NCI-H345 treated with DMSO at 0.1 percent for 48 hours (cell line): Measurements from ENCODE around the gene RIMBP2.
"Not testable (repeated sequence)": the region's sequence is repeated elsewhere in the genome, so short reads cannot be mapped to it uniquely, and the experiment has no call there.

Source experiments
- DNase-seq: peaks from one replicate; lab custom pipeline; 2025; ENCODE audit not compliant: unreplicated experiment; lab: John Stamatoyannopoulos, UW

Gene RIMBP2, protein sequence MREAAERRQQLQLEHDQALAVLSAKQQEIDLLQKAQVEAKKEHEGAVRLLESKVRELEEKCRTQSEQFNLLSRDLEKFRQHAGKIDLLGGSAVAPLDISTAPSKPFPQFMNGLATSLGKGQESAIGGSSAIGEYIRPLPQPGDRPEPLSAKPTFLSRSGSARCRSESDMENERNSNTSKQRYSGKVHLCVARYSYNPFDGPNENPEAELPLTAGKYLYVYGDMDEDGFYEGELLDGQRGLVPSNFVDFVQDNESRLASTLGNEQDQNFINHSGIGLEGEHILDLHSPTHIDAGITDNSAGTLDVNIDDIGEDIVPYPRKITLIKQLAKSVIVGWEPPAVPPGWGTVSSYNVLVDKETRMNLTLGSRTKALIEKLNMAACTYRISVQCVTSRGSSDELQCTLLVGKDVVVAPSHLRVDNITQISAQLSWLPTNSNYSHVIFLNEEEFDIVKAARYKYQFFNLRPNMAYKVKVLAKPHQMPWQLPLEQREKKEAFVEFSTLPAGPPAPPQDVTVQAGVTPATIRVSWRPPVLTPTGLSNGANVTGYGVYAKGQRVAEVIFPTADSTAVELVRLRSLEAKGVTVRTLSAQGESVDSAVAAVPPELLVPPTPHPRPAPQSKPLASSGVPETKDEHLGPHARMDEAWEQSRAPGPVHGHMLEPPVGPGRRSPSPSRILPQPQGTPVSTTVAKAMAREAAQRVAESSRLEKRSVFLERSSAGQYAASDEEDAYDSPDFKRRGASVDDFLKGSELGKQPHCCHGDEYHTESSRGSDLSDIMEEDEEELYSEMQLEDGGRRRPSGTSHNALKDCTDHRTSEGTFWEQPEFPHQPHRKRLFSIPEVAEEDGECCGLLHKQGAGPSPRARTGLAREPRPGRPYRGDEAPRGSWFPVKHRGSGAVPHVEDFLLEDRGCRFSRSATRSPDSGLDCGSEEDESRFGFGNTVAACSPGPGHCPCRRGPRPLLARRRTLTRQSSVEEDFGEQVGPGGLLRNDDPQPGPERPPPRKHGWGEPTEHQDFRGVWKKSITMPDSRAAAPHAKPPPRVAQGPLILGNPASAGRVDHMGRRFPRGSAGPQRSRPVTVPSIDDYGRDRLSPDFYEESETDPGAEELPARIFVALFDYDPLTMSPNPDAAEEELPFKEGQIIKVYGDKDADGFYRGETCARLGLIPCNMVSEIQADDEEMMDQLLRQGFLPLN (N-terminal part only)

DNA sequence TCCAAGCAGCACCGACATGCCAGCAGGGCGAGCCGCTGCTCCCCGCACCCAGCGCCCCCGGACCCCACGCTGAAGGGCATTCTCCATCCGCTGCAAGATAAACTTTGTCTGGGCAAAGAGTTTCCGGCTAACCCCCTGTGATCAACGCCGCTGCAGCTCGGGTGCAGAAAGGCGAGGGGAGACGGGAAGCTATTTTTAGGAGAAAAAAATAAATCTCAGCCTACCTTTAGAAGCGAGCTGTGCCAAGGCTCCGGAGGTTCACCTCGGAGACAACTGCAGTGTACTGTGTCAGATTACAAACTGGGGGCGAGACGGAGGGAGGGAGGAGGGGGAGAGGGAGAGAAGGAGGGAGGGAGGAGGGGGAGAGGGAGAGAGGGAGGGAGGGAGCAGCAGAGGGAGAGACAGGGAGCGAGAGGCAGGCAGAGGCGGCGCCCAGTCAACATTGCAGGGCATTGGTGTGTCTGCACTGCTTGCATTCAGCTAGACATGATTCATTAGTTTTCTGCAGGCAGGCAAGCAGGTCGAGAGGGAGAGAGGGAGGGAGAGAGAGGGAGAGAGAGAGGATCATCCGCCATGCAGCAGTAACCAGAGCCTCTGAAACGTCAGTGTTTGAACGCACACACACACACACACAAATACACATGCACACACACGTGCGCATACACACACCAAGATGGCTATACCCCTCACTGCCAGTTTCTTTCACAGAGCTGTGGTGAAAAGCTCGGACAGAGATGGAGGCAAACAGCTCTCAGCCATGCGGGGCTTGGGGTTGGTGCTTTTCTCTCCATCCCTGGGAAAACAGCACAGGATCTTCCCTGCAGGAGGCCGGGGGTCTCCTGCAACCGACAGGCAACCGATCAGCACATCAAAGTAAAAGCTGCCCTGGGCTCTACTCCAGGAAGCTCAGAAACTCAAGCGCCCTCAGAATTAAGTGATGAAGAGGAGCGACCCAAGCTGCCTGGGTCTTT, at the start of gene RIMBP2:
Gene RIMBP2 (minus strand): TSS at position 302 of the 971 bp plus-strand sequence. CDS start 237,286 bp downstream, outside the sequence.
- peak; percentile 33 for DNase-seq

DNA sequence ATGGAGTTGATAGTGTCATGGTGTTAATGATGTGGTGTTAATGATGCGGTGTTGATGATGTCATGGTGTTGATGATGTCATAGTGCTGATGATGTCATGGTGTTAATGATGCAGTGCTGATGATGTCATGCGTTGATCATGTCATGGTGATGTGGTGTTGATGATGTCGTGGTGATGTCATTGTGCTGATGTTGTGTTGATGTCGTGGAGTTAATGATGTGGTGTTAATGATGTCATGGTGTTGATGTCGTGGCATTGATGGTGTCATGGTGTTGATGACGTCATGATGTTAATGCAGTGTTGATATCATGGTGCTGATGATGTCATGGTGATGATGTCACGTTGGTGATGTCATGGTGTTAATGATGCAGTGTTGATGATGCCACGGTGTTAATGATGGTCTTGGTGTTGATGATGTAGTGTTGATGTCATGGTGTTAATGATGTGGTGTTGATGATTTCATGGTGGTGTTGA, 49.1 kb upstream of the RIMBP2 start:
- no peak for DNase-seq

DNA sequence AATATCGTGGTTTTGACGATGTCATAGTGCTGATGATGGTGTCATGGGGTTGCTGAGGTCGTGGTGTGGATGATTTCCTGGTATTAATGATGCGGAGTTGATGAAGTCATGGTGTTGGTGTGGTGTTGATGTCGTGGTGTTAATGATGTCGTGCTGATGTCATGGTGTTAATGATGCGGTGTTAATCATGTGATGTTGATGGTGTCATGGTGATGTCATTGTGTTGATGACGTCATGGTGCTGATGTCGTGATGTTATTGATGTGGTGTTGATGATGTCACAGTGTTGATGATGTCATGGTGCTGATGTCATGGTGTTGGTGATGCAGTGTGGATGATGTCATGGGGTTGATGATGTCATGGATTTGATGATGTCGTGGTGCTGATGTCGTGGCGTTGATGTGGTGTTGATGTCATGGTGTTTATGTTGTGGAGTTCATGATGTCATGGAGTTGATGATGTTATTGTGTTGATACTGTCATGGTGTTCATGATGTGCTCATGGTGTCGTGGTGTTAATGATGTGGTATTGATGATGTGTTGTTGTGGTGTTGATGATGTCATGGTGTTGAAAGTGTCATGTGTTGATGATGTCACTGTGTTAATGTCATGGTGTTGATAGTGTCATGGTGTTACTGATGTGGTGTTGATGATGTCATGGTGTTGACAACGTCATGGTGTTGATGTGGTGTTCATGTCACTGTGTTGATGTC, 48.5 kb upstream of the RIMBP2 start:
- DNase-seq = no peak

DNA sequence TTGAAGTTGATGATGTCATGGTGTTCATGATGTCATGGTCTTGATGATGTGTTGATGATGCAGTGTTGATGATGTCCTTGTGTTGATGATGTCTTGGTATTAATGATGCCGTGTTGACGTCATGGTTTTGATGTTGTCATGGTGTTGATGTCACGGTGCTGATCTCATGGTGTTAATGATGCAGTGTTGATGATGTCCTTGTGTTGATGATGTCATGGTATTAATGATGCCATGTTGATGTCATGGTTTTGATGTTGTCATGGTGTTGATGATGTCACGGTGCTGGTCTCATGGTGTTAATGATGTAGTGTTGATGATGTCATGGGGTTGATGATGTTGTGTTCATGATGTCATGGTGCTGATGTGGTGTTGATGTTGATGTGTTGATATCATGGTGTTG, 48.0 kb upstream of the RIMBP2 start:
- DNase-seq = no peak

DNA sequence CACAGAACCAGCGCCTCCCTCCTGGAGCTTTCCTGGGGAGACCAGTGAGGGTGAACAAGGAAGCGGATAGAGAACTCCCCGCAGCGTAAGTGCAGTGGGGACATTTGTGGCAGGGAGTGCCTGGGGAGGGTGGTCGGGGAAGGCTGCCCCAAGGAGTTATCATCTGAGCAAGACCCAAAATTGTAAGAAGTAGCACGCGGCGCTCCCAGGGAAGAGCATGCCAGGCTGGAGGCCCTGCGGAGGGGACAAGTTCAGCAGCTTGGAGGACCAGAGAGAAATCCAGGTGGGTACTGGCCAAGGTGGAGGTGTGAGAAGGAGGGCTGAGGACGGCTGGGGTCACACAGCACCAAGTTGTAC, 46.2 kb upstream of the RIMBP2 start:
- DNase-seq = no peak

DNA sequence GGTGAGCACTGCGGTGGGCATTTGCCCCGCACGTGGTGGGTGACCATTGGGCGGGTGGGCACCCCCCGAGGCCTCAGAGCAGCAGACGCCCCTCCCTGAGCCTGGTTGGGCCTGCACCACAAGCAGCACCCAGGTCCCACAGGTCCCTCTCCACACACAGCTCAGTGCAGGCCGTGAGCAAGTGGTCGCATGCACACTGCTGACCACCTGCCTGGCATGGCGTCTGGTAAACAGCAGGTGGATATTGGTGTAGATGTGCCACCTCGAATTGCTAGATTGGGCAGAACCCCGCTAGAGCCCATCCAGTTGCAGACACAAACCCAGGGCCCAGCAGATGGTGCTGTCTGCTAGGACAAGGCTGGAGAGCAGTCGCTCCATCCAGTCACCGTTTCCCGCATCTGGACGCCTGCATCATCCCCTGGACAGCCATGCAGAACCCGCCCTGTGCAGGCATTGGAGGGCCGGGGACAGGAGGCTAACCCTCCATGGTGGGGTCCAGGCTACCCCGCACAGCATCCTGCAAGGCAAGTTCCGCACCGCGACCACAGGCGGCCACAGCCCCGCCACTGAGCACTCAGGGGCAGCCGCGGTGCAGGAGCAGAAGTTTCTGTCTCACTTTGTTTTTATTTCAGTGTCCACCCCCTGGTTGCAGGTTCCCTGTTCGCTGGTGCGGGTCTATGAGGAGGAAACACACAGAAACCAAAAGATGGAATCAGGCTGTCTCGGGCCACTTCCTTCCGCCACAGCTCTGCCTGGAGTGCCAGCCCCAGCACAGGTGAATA, 45.6 kb upstream of the RIMBP2 start:
- DNase-seq = no peak

DNA sequence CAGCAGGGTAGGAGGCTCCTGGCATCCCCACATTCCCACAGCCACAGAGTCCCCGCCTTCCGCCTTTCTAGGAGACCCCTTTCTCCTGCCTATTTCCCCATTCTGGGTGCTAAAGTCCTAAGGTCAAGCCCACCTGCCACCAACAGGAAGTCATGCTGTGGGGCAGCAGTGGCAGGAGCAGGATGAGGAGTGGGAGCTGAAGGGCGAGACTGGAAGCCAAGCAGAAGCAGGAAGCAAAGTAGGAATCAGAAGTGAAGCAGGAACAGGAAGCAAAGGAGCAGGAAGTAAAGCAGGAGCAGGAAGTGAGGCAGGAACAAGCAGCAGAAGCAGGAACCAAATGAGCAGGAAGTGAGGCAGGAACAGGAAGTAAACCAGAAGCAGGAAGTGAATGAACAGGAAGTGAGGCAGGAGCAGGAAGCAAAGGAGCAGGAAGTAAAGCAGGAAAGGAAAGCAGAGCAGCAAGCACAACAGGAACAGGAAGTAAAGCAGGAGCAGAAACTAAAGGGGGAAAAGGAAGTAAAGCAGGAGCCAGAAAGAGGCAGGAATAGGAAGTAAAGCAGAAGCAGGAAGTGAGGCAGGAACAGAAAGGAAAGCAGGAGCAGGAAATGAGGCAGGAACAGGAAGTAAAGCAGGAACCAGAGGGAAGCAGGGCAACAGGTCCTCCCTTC, 38.3 kb upstream of the RIMBP2 start:
- DNase-seq = no peak

DNA sequence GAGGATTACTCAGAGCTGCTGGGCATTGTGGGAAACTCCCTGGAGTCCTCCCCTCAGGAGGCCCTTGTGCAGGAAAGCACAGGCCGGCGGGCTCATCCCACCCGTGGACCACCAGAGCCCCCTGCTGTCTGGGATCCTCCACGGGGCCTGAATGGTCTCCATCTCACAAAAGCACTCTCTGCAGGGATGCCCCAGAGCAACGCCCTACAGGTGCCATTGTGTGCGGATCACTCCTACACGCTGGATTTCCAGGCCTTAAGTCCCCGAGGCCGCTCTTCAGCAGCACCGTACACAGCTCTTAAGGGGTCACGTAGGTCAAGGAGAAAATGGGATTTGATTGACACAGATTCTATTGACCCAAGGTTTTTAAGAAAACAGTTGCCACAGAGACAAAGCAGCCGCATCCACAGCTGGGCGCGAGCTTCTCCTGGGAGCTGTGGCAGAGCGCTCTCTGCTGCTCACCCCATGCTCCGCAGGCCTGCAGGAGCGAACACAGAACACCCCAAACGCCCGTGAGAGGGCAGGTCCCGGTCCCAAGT, 36.7 kb upstream of the RIMBP2 start:
- DNase-seq = peak; percentile 19

DNA sequence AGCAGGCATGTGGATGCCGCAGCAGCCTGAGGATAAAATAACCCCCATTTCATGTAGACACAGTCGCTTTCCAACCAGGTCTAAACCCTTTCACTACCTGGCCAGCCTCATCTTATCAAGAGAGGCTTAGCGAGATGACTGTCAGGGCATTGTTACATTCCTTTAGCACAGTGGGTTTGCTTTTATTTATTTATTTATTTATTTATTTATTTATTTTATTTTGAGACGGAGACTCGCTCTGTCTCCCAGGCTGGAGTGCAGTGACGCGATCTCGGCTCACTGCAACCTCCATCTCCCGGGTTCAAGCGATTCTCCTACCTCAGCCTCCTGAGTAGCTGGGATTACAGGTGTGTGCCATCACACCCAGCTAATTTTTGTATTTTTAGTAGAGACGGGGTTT, 35.9 kb upstream of the RIMBP2 start:
- not testable (repeated sequence) for DNase-seq

DNA sequence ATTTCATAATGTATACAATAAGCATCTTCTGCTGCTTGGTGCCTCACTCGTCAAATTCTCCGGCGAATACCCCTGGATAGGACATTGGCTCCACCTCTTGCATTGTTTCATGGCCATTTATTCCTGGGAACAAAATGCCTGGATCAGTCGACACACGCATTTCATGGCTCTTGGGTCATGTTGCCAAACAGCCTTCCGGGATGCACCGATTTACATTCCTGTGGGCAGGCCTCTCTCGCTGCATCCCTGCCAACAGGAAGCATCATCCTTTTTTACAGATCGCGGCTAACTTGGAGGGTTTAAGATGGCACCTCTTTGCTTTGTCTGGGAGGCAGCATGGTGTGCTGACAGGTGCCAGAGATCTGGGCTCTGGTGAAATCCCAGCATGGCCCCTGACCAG, 32.7 kb upstream of the RIMBP2 start:
- no peak for DNase-seq

DNA sequence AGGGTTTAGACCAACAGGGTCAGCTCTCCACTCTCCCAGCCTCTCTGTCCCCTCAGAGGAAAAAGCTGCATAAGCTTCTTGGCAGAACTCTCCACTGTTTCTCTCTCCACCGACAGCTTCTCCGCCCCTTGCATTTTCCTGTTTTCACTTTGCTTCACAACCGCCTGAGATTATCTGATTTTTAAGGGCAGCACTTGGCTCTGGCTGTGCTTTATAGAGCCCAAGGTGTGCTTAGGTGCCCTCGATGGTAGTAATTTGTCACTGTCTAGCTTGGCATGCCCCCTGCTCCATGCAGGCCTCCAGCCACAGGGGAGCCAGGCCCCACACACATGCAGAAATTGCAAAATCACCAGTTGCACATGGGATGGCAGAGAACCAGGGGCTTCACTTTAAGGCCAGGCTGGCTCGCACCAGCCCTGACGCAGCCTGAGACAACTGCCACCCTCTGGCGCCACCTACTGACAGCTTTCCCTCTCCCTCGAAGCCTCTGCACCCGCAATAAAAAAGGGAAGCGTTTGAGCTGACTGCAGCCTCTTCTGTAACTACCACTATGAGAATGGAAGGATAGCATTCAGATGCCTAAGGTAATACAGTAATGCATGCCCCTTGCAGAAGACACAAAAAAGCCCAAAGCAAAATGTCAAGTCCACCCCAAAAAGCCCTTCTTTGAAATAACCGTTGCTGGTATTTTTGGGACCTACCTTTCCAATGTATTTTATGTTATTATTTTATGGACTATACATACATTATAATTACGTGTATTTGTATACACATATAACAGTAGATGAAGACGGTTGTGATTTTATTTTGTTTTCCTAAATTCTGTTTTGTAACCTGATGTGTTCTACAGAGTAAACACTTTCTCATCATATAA, 32.0 kb upstream of the RIMBP2 start:
- peak; percentile 37 for DNase-seq

DNA sequence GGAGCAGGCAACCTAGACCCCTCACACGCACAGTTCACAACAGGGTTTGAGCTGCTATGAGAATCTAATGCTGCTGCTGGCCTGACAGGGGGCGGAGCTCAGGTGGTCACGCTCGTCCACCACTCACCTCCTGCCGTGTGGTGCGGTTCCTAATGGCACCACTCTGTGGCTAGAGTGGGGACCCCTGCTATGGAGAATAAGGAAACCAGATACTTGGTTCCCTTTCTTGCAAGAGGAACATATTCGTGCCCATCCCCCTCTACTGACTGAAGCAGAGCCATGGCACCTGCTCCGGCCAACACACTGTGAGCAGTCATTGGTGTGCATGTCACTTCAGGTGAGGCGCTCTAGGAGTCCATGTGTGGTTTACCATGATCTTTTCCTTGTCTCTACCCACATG, 30.4 kb upstream of the RIMBP2 start:
- DNase-seq = no peak

DNA sequence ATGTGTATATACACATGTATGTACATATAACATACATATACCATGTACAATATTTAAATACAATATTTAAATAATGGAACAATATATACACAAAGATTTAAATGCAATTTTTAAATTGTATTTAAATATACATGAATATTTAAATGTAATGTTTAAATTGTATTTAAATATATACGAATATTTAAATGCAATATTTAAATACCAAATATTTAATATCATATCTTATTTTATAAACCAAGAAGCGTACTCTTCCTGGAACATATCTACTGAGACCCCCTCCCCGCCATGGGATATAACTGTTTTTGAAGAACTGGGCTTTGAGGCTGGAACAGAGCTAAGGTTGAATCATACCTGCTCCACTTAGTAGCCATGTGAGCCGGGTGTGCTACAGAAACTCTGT, 29.8 kb upstream of the RIMBP2 start:
- DNase-seq = no peak

DNA sequence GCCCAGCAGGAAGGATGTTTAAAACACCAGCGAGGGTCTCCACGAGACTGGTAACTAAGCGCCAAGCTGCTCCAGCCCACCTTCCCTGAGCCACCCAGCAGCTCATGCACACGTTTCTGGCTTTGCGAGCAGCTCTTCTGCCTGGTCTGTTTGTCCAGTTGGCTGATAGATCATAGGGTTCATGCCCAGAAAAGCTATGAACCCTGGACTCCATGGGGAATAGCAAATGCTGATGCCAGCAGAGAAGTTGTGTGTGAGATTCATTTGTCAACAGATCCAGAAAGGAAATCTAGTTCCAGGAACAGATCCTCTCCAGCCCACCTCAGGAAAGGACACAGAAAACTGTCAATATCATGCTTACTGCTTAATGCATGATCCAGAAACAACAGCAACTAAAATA, 28.2 kb upstream of the RIMBP2 start:
- DNase-seq = no peak

DNA sequence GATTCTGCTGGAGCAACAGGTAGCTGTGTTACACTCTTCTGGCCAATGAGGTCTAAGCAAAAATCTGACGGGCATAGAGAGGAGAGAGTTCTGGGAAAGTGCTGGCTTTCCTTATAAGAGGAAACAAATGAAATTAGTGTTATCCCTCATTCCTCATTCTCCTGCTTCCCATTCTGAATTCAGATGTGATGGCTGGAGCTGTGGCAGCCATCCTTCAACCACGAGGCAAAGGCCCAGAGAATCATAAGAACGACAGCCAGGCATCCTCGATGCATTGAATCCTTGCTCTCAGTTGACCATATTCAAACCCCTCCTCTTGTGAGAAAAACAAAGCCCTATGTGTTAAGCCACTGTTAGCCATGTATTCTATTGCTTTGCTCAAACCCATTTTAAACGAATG, 27.5 kb upstream of the RIMBP2 start:
- no peak for DNase-seq

DNA sequence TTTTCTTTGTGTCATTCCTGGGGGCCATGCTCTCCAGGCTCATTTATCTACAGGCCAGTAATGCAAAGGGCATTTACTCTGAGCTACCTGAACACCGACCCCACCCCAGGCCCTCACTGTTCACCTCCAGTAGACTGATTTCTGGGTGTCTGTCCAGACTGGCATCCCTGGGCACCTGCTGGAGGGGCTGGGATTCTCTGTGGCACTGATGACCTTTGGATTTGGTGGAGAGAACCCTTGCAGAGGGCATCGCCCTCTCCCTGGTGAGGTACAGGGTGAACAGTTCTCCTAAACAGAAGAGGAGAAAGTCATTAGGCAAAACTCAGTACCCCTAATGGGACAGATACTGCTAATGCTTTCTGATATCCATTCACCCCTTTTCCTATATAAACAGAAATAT, 27.1 kb upstream of the RIMBP2 start:
- no peak for DNase-seq

DNA sequence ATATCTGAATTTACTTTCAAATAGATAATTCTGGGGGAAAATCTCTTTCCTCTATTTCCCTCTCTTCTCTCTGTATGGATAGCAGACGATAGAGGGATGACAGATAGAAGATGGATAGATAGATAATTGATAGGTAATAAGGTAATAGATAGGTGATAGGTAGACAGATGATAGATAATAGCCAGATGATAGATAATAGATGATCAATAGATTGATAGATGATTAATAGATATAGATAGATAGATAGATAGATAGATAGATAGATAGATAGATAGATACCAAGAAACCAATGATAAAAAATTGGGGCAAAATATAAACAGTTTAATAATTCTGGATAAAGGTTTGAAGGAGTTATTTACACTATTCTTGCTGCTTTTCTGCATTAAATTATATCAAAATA, 26.6 kb upstream of the RIMBP2 start:
- no peak for DNase-seq
